NCI-H1436 (cell line): ENCODE results near the gene DNAI4.
"Not testable (repeated sequence)": the region's sequence is repeated elsewhere in the genome, so short reads cannot be mapped to it uniquely, and the experiment has no call there.

Experiments used
- DNase-seq: peaks from one replicate; lab custom pipeline; 2025; lab: John Stamatoyannopoulos, UW

Gene DNAI4

GRCh38 chr1:66924756-66925557 lies at the start of gene DNAI4, which contains the start of gene MIER1:
TSS of gene DNAI4 (minus strand) at chr1:66924856. CDS start at chr1:66924831, 25 bp downstream.
TSS of gene MIER1 (plus strand) at chr1:66924990. CDS start at chr1:66925029, 39 bp downstream.
- peak; percentile 96 for DNase-seq

- no peak for DNase-seq
These were observed 43.9 kb upstream of the DNAI4 start for GRCh38 chr1:66968574-66968973.

GRCh38 chr1:66966188-66966873 lies 41.7 kb upstream of the DNAI4 start:
- not testable (repeated sequence) for DNase-seq

- DNase-seq = no peak
These were observed 33.3 kb upstream of the DNAI4 start for GRCh38 chr1:66957938-66958337.

GRCh38 chr1:66954208-66954607 lies 29.6 kb upstream of the DNAI4 start:
- DNase-seq = no peak

GRCh38 chr1:66951513-66951912 lies 26.9 kb upstream of the DNAI4 start:
- DNase-seq = no peak

GRCh38 chr1:66947267-66947666 lies 22.6 kb upstream of the DNAI4 start:
- no peak for DNase-seq

- no peak for DNase-seq
These were observed 20.7 kb upstream of the DNAI4 start for GRCh38 chr1:66945316-66945715.

GRCh38 chr1:66944330-66945274 lies 19.9 kb upstream of the DNAI4 start:
- no peak for DNase-seq

- DNase-seq = no peak
These were observed 18.8 kb upstream of the DNAI4 start for GRCh38 chr1:66943361-66943969.

- DNase-seq = no peak
These were observed 16.3 kb upstream of the DNAI4 start for GRCh38 chr1:66940981-66941380.

GRCh38 chr1:66938613-66939012 lies 14.0 kb upstream of the DNAI4 start:
- no peak for DNase-seq

GRCh38 chr1:66937529-66938234 lies 13.0 kb upstream of the DNAI4 start:
- no peak for DNase-seq

GRCh38 chr1:66933887-66934700 lies 9.4 kb upstream of the DNAI4 start:
- DNase-seq = no peak

- no peak for DNase-seq
These were observed 7.6 kb upstream of the DNAI4 start for GRCh38 chr1:66932291-66932690.

GRCh38 chr1:66931590-66931989 lies 6.9 kb upstream of the DNAI4 start:
- DNase-seq = no peak

- DNase-seq = no peak
These were observed 6.1 kb upstream of the DNAI4 start for GRCh38 chr1:66930823-66931174.

GRCh38 chr1:66929999-66930822 lies 5.6 kb upstream of the DNAI4 start:
- peak; percentile 93 for DNase-seq

- DNase-seq = no peak
These were observed 5.0 kb upstream of the DNAI4 start for GRCh38 chr1:66929691-66929998.
